ENCODE measurements around the gene ZNF77.
"Not testable (repeated sequence)": the region's sequence is repeated elsewhere in the genome, so short reads cannot be mapped to it uniquely, and the experiment has no call there.

ZNF77 gene

GRCh38 chr19:2896694-2897093, 48.1 kb downstream of the ZNF77 start:
- no peak overlapping the region for H3K27ac ChIP-seq
- no peak for DNase-seq (ENCODE audit: low read depth, low spot score)
- no peak for TF ChIP-seq FOXP2 (optimal IDR thresholded peaks at IDR 0.05; ENCODE audit: control extremely low read depth, extremely low read length, insufficient read depth)
- TF ChIP-seq POLR2AphosphoS5 (IDR thresholded peaks at IDR 0.05; ENCODE audit: borderline replicate concordance, low read depth, low read length), result no peak
- TF ChIP-seq EZH2 (IDR thresholded peaks at IDR 0.05), result no peak
- no peak overlapping the region for H3K9ac ChIP-seq (ENCODE audit: insufficient read length)
- no peaks in the 10 kb centered on the region for H3K36me3 ChIP-seq (ENCODE audit: insufficient read depth, low read length)
- 0 out of 2 replicates have a peak, but pooled peaks cover 7% of the 10 kb centered on the region for H3K9me3 ChIP-seq (ENCODE audit: low read depth, low read length)
- no peak overlapping the region for H3K4me3 ChIP-seq

- not testable (repeated sequence) for DNase-seq (ENCODE audit: low read depth, low spot score); H3K9ac ChIP-seq (ENCODE audit: insufficient read length); H3K36me3 ChIP-seq (ENCODE audit: insufficient read depth, low read length); H3K9me3 ChIP-seq (ENCODE audit: low read depth, low read length); H3K4me3 ChIP-seq; H3K27ac ChIP-seq
Measured at GRCh38 chr19:2890531-2890930, 54.2 kb downstream of the ZNF77 start.

- H3K27ac ChIP-seq, result no peak overlapping the region
- TF ChIP-seq EZH2 (IDR thresholded peaks at IDR 0.05), result no peak
- TF ChIP-seq FOXP2 (optimal IDR thresholded peaks at IDR 0.05; ENCODE audit: control extremely low read depth, extremely low read length, insufficient read depth), result no peak
- TF ChIP-seq POLR2AphosphoS5 (IDR thresholded peaks at IDR 0.05; ENCODE audit: borderline replicate concordance, low read depth, low read length), result no peak
- no peak overlapping the region for H3K9ac ChIP-seq (ENCODE audit: insufficient read length)
- no peaks in the 10 kb centered on the region for H3K9me3 ChIP-seq (ENCODE audit: low read depth, low read length)
- H3K36me3 ChIP-seq (ENCODE audit: insufficient read depth, low read length), result no peaks in the 10 kb centered on the region
- no peak for DNase-seq (ENCODE audit: low read depth, low spot score)
- no peak overlapping the region for H3K4me3 ChIP-seq
Measured at GRCh38 chr19:2888731-2889224, 56.0 kb downstream of the ZNF77 start.

- Histone ChIP-seq H3K36me3 (ENCODE audit: insufficient read depth, low read length) (no peaks in the 10 kb centered on the region), H3K4me3 (no peak overlapping the region), H3K9me3 (ENCODE audit: low read depth, low read length) (no peaks in the 10 kb centered on the region), H3K27ac (no peak overlapping the region), H3K9ac (ENCODE audit: insufficient read length) (no peak overlapping the region)
- TF ChIP-seq EZH2 (IDR thresholded peaks at IDR 0.05), result no peak
- TF ChIP-seq POLR2AphosphoS5 (IDR thresholded peaks at IDR 0.05; ENCODE audit: borderline replicate concordance, low read depth, low read length), result no peak
- TF ChIP-seq FOXP2 (optimal IDR thresholded peaks at IDR 0.05; ENCODE audit: control extremely low read depth, extremely low read length, insufficient read depth), result no peak
- DNase-seq (ENCODE audit: low read depth, low spot score), result peak; percentile 51
Measured at GRCh38 chr19:2887391-2887914, 57.3 kb downstream of the ZNF77 start.

GRCh38 chr19:2885736-2886135, 59.0 kb downstream of the ZNF77 start:
- DNase-seq (ENCODE audit: low read depth, low spot score), result no peak
- Histone ChIP-seq H3K9ac (ENCODE audit: insufficient read length) (no peak overlapping the region), H3K27ac (no peak overlapping the region), H3K4me3 (no peak overlapping the region), H3K9me3 (ENCODE audit: low read depth, low read length) (no peaks in the 10 kb centered on the region), H3K36me3 (ENCODE audit: insufficient read depth, low read length) (no peaks in the 10 kb centered on the region)
- TF ChIP-seq FOXP2 (optimal IDR thresholded peaks at IDR 0.05; ENCODE audit: control extremely low read depth, extremely low read length, insufficient read depth) (no peak), EZH2 (IDR thresholded peaks at IDR 0.05) (no peak), POLR2AphosphoS5 (IDR thresholded peaks at IDR 0.05; ENCODE audit: borderline replicate concordance, low read depth, low read length) (no peak)

- Histone ChIP-seq H3K4me3 (no peak overlapping the region), H3K9ac (ENCODE audit: insufficient read length) (no peak overlapping the region), H3K36me3 (ENCODE audit: insufficient read depth, low read length) (no peaks in the 10 kb centered on the region), H3K9me3 (ENCODE audit: low read depth, low read length) (no peaks in the 10 kb centered on the region), H3K27ac (no peak overlapping the region)
- no peak for TF ChIP-seq FOXP2 (optimal IDR thresholded peaks at IDR 0.05; ENCODE audit: control extremely low read depth, extremely low read length, insufficient read depth)
- DNase-seq (ENCODE audit: low read depth, low spot score), result no peak
Measured at GRCh38 chr19:2883686-2884439, 60.9 kb downstream of the ZNF77 start.

All from SK-N-MC (cell line).